Glutamatergic neuron (in vitro differentiated cells): ENCODE measurements around the gene NDUFC2. TPM values are rescaled to one million over a fixed set of nuclear protein-coding genes. Genes with fewer than 3 reads are reported as not detected.

ENCODE experiments used
- DNase-seq: peaks from one replicate; pipeline ENCODE4 v3.0.0; 2022
- H3K27ac Mint-ChIP-seq: one replicate; pipeline ENCODE4 v1.8.0; 2020; ENCODE audit warnings: mild to moderate bottlenecking, mixed read lengths, inconsistent platforms; ENCODE audit not compliant: unreplicated experiment
- H3K27me3 Mint-ChIP-seq: one replicate; pipeline ENCODE4 v1.8.0; 2020; ENCODE audit warnings: mild to moderate bottlenecking, moderate library complexity, mixed read lengths, inconsistent platforms; ENCODE audit not compliant: unreplicated experiment
- H3K36me3 Mint-ChIP-seq: one replicate; pipeline ENCODE4 v1.8.0; 2020; ENCODE audit warnings: mild to moderate bottlenecking, mixed read lengths, inconsistent platforms; ENCODE audit not compliant: unreplicated experiment
- H3K4me1 Mint-ChIP-seq: one replicate; pipeline ENCODE4 v1.8.0; 2020; ENCODE audit warnings: mild to moderate bottlenecking, low read depth, mixed read lengths, inconsistent platforms; ENCODE audit not compliant: unreplicated experiment
- H3K4me3 Mint-ChIP-seq: one replicate; pipeline ENCODE4 v1.8.0; 2020; ENCODE audit warnings: mild to moderate bottlenecking, mixed read lengths, inconsistent platforms; ENCODE audit not compliant: unreplicated experiment
- H3K9me3 Mint-ChIP-seq: one replicate; pipeline ENCODE4 v1.8.0; 2020; ENCODE audit warnings: mild to moderate bottlenecking, moderate library complexity, mixed read lengths, inconsistent platforms; ENCODE audit not compliant: unreplicated experiment
- total RNA-seq: library from RNA; stranded (reverse); fragmentation: NEBNext Ultra II Directional; extraction: Animal tissue kit (Norgen Biotek cat#: 25700); gene quantifications from one replicate; pipeline ENCODE4 v1.2.1, GENCODE V29; 2021; ENCODE audit not compliant: unreplicated experiment
- TF ChIP-seq, protein P1 (sequence below): fragments of 200-600 bp; sonication (generic); IDR thresholded peaks from one replicate; pipeline ENCODE4 v1.5.0; 2021; ENCODE audit not compliant: partially characterized antibody, unreplicated experiment

Gene NDUFC2
- total RNA-seq, 1 donor from 2014 or later: 221 TPM

DNA sequence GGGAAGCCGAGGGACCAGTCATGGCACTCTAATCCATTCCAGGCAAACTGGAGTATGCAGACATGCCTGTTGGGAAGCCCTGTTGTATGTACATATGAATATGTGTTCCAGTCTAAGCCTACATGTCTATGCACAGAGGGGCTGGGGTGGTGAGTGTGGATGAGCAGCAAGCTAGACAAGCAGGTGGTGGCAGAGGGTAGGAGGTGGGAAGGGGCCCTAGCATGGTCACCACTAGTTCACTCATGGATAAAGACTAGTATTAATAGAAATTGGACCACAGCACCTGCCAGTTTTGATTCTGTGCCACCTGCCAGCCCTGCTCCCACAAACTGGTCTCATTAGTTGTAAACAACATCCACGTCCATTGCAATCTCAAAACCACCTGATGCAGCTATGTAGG is 14.5 kb downstream of the NDUFC2 start:
- no peaks in the 10 kb centered on the region for H3K9me3 Mint-ChIP-seq
- no peaks in the 10 kb centered on the region for H3K4me1 Mint-ChIP-seq
- DNase-seq: no peak
- no peak overlapping the region for H3K27ac Mint-ChIP-seq
- H3K27me3 Mint-ChIP-seq: no peaks in the 10 kb centered on the region
- H3K36me3 Mint-ChIP-seq: peaks cover 10% of the 10 kb centered on the region
- TF ChIP-seq, protein P1, sequence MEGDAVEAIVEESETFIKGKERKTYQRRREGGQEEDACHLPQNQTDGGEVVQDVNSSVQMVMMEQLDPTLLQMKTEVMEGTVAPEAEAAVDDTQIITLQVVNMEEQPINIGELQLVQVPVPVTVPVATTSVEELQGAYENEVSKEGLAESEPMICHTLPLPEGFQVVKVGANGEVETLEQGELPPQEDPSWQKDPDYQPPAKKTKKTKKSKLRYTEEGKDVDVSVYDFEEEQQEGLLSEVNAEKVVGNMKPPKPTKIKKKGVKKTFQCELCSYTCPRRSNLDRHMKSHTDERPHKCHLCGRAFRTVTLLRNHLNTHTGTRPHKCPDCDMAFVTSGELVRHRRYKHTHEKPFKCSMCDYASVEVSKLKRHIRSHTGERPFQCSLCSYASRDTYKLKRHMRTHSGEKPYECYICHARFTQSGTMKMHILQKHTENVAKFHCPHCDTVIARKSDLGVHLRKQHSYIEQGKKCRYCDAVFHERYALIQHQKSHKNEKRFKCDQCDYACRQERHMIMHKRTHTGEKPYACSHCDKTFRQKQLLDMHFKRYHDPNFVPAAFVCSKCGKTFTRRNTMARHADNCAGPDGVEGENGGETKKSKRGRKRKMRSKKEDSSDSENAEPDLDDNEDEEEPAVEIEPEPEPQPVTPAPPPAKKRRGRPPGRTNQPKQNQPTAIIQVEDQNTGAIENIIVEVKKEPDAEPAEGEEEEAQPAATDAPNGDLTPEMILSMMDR: no peak
- no peak overlapping the region for H3K4me3 Mint-ChIP-seq

DNA sequence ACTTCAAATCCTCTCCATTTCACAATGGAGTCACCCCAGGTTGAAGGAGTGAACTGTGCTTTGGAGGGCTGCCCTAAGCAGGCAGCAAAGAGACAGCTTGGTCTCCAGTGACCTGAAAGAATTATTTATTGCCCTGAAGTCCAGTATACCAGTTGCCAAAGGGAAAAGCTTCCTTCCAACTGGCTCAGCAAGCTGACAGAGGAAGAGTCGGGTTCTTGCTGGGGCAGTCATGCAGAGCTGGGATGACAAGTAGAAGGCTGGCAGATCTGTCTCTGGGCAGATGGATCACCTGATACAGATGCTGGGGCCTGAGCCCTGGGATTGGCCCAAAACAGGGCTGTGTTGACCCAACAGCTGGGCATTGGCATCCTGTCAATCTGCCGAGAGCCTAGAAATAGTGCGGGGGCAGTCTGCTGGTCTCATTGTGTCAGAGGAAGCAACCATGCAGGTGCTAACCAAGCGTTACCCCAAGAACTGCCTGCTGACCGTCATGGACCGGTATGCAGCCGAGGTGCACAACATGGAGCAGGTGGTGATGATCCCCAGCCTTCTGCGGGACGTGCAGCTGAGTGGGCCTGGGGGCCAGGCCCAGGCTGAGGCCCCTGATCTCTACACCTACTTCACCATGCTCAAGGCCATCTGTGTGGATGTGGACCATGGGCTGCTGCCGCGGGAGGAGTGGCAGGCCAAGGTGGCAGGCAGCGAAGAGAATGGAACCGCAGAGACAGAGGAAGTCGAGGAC is 16.1 kb downstream of the NDUFC2 start, which contains the start of gene THRSP:
THRSP (plus strand) TSS at position 422 of the 742 bp plus-strand sequence; CDS start at position 443, 21 bp downstream.
- no peaks in the 10 kb centered on the region for H3K27me3 Mint-ChIP-seq
- DNase-seq: no peak
- H3K9me3 Mint-ChIP-seq: no peaks in the 10 kb centered on the region
- no peak within 1 kb of the TSS for H3K4me3 Mint-ChIP-seq
- TF ChIP-seq, protein P1: no peak
- no peak within 1 kb of the TSS for H3K27ac Mint-ChIP-seq
- no peaks in the 10 kb centered on the region for H3K4me1 Mint-ChIP-seq
- peaks cover 10% of the 10 kb centered on the region for H3K36me3 Mint-ChIP-seq

DNA sequence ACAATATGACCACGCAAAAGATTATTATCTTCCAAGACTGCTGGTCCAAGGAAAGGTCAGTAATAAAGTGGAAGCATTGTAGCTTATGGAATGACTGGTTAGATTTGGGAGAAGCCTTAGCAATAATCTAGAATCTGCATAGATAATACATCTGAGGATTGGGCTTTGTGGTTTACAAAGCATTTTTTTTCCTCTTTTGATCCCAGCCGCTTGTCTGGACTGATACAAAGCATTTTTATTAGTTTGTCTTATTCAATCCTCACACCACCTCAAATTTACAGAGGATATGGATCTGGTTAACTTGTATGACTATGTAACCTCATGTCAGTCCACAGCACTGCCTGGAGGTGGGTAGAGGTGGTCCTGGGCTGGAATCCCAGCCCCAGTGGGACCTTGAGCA is 17.0 kb downstream of the NDUFC2 start:
- no peak overlapping the region for H3K27ac Mint-ChIP-seq
- no peaks in the 10 kb centered on the region for H3K27me3 Mint-ChIP-seq
- H3K4me3 Mint-ChIP-seq: no peak overlapping the region
- no peak for DNase-seq
- H3K4me1 Mint-ChIP-seq: no peaks in the 10 kb centered on the region
- peaks cover 5% of the 10 kb centered on the region for H3K36me3 Mint-ChIP-seq
- TF ChIP-seq, protein P1: no peak
- no peaks in the 10 kb centered on the region for H3K9me3 Mint-ChIP-seq

DNA sequence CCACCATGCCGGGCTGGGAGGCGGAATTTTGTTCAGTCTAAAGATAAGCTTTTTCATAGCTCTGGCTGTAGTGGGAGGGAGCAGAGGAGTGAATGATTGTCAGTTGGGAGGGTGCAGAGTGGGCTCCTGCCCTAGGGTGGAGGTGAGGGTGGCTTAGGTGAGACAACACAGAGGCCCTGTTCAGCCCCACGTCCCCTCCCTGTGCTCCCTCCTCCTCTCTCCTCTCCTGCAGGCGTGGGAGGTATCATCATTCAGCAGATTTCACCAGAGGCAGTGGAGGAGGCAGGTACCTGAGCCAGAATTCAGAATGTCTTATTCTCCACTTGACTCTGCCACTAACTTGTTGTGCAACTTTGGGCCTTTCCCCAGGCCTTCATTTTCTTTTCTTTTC is 17.7 kb downstream of the NDUFC2 start:
- Mint-ChIP-seq H3K27ac (no peak overlapping the region), H3K4me3 (no peak overlapping the region), H3K9me3 (no peaks in the 10 kb centered on the region), H3K4me1 (no peaks in the 10 kb centered on the region), H3K36me3 (no peaks in the 10 kb centered on the region), H3K27me3 (no peaks in the 10 kb centered on the region)
- TF ChIP-seq, protein P1: no peak
- no peak for DNase-seq
